Vagina (tissue), 2 donors: ENCODE measurements around the gene SFTPA1. TPM values are rescaled to one million over a fixed set of nuclear protein-coding genes. Genes with fewer than 3 reads are reported as not detected.
"Not testable (repeated sequence)": the region's sequence is repeated elsewhere in the genome, so short reads cannot be mapped to it uniquely, and the experiment has no call there.

Source experiments
- DNase-seq, 2 donors: peaks; one replicate each; pipeline ENCODE4 v3.0.0-alpha.2; 2017; ENCODE audit errors: extremely low spot score in 2 of 2
- H3K27ac ChIP-seq: fragments of 200-600 bp; sonication (generic); one replicate; pipeline ENCODE4 v1.5.1; 2019
- H3K27me3 ChIP-seq: fragments of 200-600 bp; sonication (generic); one replicate; pipeline ENCODE4 v1.5.1; 2019
- H3K36me3 ChIP-seq, 2 donors: fragments of 200-600 bp; sonication (generic); one replicate each; pipeline ENCODE4 v1.5.1; 2017 to 2019
- H3K4me1 ChIP-seq: fragments of 200-600 bp; sonication (generic); one replicate; pipeline ENCODE4 v1.5.1; 2019
- H3K4me3 ChIP-seq, 2 donors: fragments of 200-600 bp; sonication (generic); 1 replicate in 1 of 2; 2 replicates in 1 of 2; pipeline ENCODE4 v1.5.1; 2016 to 2019
- H3K9me3 ChIP-seq: fragments of 200-600 bp; sonication (generic); one replicate; pipeline ENCODE4 v1.5.1; 2019
- POLR2A ChIP-seq, 2 donors: fragments of 450-650 bp; IDR thresholded peaks; one replicate each; pipeline ENCODE4 v1.6.1; 2017; ENCODE audit warnings: antibody characterized with exemption in 2 of 2, mild to moderate bottlenecking in 2 of 2, moderate library complexity in 2 of 2
- POLR2AphosphoS5 ChIP-seq, 2 donors: sonication (generic); formaldehyde crosslinking; IDR thresholded peaks; one replicate each; pipeline ENCODE4 v1.9.0; 2017; ENCODE audit warnings: antibody characterized with exemption in 2 of 2, mild to moderate bottlenecking in 2 of 2, low read depth in 1 of 2; ENCODE audit not compliant: insufficient read depth in 1 of 2
- intact Hi-C: fragments of 100-400 bp; cut with DNase I; formaldehyde crosslinking; loops from one replicate; pipeline ENCODE4 v1.15.1; 2023
- total RNA-seq: library from RNA; depleted of rRNA; stranded (reverse); fragments of >200 nt; gene quantifications from one replicate; pipeline ENCODE4 v1.2.3, GENCODE V29; 2016
- TF ChIP-seq, protein P1 (sequence below), 3 experiments: fragments of 450-650 bp in 2 of 3; fragments of 200-600 bp in 1 of 3; sonication (generic) in 1 of 3; IDR thresholded peaks; one replicate each; pipeline ENCODE4 v1.5.1; 2017 to 2019; ENCODE audit warnings: antibody characterized with exemption in 3 of 3, mild to moderate bottlenecking in 2 of 3, moderate library complexity in 2 of 3

SFTPA1 gene
- total RNA-seq, 1 donor from 2014 or later, result 2.9 TPM

DNA sequence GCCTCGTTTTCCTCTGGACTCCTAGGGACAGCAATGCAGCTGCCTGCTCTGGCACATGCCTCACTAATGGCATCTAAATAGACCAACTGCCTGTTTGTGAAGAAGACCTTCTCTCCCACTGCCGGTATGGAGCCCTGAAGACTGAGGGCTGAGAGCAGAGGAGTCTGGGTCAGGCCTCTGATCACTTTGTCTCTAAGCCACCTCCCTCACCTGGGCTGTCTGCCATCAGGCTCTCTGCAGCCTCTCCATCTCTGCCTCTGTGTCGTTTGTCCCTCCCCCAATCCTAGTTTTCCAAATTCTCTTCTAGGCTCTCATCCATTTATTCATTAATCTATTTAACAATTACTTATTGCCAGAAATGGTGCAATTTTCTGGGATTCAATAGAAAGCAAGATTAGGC, 15.2 kb upstream of the SFTPA1 start:
- Histone ChIP-seq H3K36me3 (no peaks in the 10 kb centered on the region), H3K27me3 (no peaks in the 10 kb centered on the region)
- intact Hi-C loops, result no loop called here

DNA sequence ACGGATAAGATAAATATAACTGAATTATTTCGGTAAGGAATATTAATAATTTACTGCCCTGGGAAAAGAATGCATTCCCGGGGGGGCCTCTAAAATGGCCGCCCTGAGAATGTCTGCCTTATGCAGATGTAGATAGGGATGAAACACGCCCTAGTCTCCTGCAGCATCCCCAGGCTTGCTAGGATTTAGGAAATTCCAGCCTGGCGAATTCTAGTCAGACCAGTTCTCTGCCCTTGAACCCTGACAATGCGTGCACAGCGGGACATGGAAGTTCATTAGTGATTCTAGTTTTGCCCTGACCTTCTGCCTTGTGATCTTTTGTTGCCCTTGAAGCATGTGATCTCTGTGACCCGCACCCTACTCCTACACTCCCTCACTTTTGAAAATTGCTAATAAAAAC, 11.1 kb upstream of the SFTPA1 start:
- H3K4me3 ChIP-seq, H3K4me1 ChIP-seq, H3K9me3 ChIP-seq, DNase-seq, H3K27me3 ChIP-seq, H3K27ac ChIP-seq, H3K36me3 ChIP-seq: not testable (repeated sequence)
- intact Hi-C loops, result loop anchor here (5.0 kb wide), 1 partner anchor 1282 kb away; no protein-coding TSS in a partner anchor

More for the DNA sequence above, 15.2 kb upstream of the SFTPA1 start:
- Histone ChIP-seq H3K9me3 (no peaks in the 10 kb centered on the region), H3K27ac (no peak overlapping the region), H3K4me1 (no peaks in the 10 kb centered on the region), H3K4me3 (no peak overlapping the region)
- TF ChIP-seq POLR2A (IDR thresholded peaks at IDR 0.05), result no peak
- no peak for TF ChIP-seq POLR2AphosphoS5 (IDR thresholded peaks at IDR 0.05; ENCODE audit: insufficient read depth in 1 of 2, low read depth in 1 of 2)
- TF ChIP-seq, protein P1, sequence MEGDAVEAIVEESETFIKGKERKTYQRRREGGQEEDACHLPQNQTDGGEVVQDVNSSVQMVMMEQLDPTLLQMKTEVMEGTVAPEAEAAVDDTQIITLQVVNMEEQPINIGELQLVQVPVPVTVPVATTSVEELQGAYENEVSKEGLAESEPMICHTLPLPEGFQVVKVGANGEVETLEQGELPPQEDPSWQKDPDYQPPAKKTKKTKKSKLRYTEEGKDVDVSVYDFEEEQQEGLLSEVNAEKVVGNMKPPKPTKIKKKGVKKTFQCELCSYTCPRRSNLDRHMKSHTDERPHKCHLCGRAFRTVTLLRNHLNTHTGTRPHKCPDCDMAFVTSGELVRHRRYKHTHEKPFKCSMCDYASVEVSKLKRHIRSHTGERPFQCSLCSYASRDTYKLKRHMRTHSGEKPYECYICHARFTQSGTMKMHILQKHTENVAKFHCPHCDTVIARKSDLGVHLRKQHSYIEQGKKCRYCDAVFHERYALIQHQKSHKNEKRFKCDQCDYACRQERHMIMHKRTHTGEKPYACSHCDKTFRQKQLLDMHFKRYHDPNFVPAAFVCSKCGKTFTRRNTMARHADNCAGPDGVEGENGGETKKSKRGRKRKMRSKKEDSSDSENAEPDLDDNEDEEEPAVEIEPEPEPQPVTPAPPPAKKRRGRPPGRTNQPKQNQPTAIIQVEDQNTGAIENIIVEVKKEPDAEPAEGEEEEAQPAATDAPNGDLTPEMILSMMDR (IDR thresholded peaks at IDR 0.05), result no peak
- no peak for DNase-seq

DNA sequence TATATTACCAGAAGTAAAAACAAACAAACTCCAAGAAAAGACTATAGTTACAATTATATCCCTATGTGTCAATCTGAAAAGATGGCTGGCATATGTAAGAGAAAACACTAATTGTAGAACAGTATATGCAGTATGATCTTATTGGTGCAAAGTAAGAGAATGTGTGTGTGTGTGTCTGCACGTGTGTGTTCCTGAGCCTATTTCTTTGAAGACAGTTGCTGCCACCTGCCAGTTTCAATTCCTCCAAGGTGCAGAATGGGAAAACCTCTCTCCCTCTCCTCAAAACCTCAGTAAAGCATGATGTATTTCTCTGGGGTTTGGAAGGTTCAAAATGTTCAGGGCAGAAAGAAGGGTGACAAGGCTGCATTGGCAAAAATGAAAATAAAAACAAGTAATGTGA, 8.8 kb upstream of the SFTPA1 start:
- no peak for DNase-seq
- Histone ChIP-seq H3K36me3 (no peaks in the 10 kb centered on the region), H3K27me3 (no peaks in the 10 kb centered on the region), H3K9me3 (no peaks in the 10 kb centered on the region), H3K4me1 (no peaks in the 10 kb centered on the region), H3K27ac (no peak overlapping the region), H3K4me3 (no peak overlapping the region)
- TF ChIP-seq POLR2AphosphoS5 (IDR thresholded peaks at IDR 0.05; ENCODE audit: insufficient read depth in 1 of 2, low read depth in 1 of 2) (no peak), POLR2A (IDR thresholded peaks at IDR 0.05) (no peak)
- TF ChIP-seq, protein P1 (IDR thresholded peaks at IDR 0.05), result no peak
- intact Hi-C loops, result loop anchor here (5.0 kb wide), 1 partner anchor 1285 kb away; no protein-coding TSS in a partner anchor

GRCh38 chr10:79602953-79603352, 7.8 kb upstream of the SFTPA1 start:
- Histone ChIP-seq H3K36me3 (no peaks in the 10 kb centered on the region), H3K27me3 (no peaks in the 10 kb centered on the region), H3K4me3 (no peak overlapping the region), H3K27ac (no peak overlapping the region), H3K4me1 (no peaks in the 10 kb centered on the region), H3K9me3 (no peaks in the 10 kb centered on the region)
- DNase-seq, result no peak
- TF ChIP-seq POLR2A (IDR thresholded peaks at IDR 0.05), result no peak
- intact Hi-C loops, result loop anchor here (5.0 kb wide), 1 partner anchor 1286 kb away; no protein-coding TSS in a partner anchor

DNA sequence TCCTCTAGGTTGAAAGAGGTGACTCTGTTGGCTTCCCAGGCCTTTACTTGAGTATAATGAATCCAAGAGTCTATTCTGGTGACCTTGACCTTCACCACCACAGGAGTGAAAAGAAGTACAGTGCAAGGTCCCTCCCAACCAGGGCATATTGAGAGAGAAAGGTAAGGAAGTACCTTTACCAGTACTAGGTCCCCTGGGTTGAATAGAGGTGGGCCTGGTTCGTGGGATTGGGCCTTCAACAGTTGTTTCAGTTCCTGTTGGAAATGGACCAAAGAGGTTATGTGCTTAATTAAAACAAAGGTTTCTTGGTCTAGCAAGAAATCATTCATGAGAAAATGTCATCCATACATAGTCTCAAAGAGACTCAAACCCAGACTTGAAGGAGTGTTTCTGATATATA, 6.4 kb upstream of the SFTPA1 start:
- DNase-seq, result no peak
- no peak for TF ChIP-seq POLR2A (IDR thresholded peaks at IDR 0.05)
- TF ChIP-seq, protein P1 (IDR thresholded peaks at IDR 0.05), result no peak
- TF ChIP-seq POLR2AphosphoS5 (IDR thresholded peaks at IDR 0.05; ENCODE audit: insufficient read depth in 1 of 2, low read depth in 1 of 2), result no peak
- Histone ChIP-seq H3K9me3 (no peaks in the 10 kb centered on the region), H3K4me3 (no peak overlapping the region), H3K4me1 (no peaks in the 10 kb centered on the region), H3K36me3 (no peaks in the 10 kb centered on the region), H3K27ac (no peak overlapping the region), H3K27me3 (no peaks in the 10 kb centered on the region)
- intact Hi-C loops, result loop anchor here (5.0 kb wide), 1 partner anchor 1287 kb away; no protein-coding TSS in a partner anchor

DNA sequence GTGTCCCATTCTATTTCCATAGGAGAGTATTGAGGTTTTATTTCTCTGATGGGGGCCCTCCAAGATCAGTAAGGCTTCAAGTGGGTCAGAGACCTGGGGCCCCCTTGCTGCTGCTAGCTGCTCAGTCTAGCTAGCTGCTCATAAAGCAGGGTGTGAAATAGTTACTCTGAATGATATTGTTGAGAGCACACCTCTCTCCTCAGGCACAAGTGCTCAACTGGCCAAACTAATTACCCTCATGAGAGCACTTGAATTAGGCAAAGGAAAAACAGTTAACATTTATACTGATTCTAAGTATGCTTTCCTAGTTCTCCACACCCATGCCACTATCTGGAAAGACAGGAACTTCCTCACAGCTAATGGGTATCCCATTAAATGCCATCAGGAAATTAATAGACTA, 5.4 kb upstream of the SFTPA1 start:
- Histone ChIP-seq H3K36me3 (no peaks in the 10 kb centered on the region), H3K4me1 (no peaks in the 10 kb centered on the region), H3K27me3 (no peaks in the 10 kb centered on the region), H3K9me3 (no peaks in the 10 kb centered on the region), H3K27ac (no peak overlapping the region), H3K4me3 (no peak overlapping the region)
- no peak for TF ChIP-seq POLR2A (IDR thresholded peaks at IDR 0.05)
- TF ChIP-seq, protein P1 (IDR thresholded peaks at IDR 0.05), result no peak
- DNase-seq, result no peak
- intact Hi-C loops, result no loop called here
